ENCODE data around the gene EFL1. TPM values are rescaled to one million over a fixed set of nuclear protein-coding genes. Genes with fewer than 3 reads are reported as not detected.

EFL1 gene
- polyA plus RNA-seq, 2 donors = 2.6 to 7.5 TPM

DNA sequence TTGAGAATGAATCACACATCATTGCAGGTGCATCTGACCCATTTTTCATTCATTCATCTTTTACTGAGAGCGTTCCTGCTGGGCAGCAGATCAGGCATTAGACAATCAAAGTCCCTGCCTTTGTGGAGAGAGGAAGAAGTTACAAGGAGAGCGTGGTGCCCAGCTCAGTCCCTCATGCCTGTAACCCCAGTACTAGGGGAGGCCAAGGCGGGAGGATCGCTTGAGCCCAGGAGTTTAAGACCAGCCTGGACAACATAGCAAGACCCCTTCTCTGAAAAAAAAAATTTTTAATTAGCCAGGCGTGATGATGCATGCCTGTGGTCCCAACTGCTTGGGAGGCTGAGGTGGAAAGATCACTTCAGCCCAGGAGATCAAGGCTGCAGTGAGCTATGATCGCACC is 181.8 kb downstream of the EFL1 start:
- Histone ChIP-seq H3K27ac (ENCODE audit: low read depth in 2 of 2, low read length in 1 of 2) (no peak overlapping the region), H3K27me3 (ENCODE audit: control insufficient read depth in 1 of 2, insufficient read depth in 2 of 2, low read length in 2 of 2) (no peaks in the 10 kb centered on the region), H3K9me3 (ENCODE audit: control insufficient read depth in 2 of 2, insufficient read depth in 1 of 2, low read depth in 1 of 2, low read length in 1 of 2) (no peaks in the 10 kb centered on the region), H3K36me3 (ENCODE audit: control insufficient read depth in 2 of 2, insufficient read depth in 2 of 2, low read length in 1 of 2) (no peaks in the 10 kb centered on the region), H3K4me1 (ENCODE audit: control insufficient read depth in 2 of 2, insufficient read depth in 2 of 2, low read length in 1 of 2) (no peaks in the 10 kb centered on the region), H3K4me3 (ENCODE audit: low read depth in 1 of 2, low read length in 2 of 2) (no peak overlapping the region)
- 90 to 91% methylated on average over 6 of the region's 6 CpGs for WGBS, 2 donors

Other genes with a start within 250 kb of the EFL1 start
- gene MEX3B, start 216.7 kb downstream of the EFL1 start, polyA plus RNA-seq = under 1 TPM; 0.39 to 0.42 TPM
- 1 to 10 TPM in 1 of 2 donors, under 1 TPM in 1; 0.47 to 2.3 TPM for gene SAXO2, start 84 bp upstream of the EFL1 start, polyA plus RNA-seq
- 1 to 10 TPM; 2.9 to 8.9 TPM for gene GOLGA6L10, start 86.7 kb upstream of the EFL1 start, polyA plus RNA-seq
- gene GOLGA6L9, start 167.1 kb upstream of the EFL1 start, polyA plus RNA-seq = 10 to 100 TPM in 1 of 2 donors, 1 to 10 TPM in 1; 8.3 to 48.5 TPM